Measurements from ENCODE around the gene GNMT. TPM values are rescaled to one million over a fixed set of nuclear protein-coding genes. Genes with fewer than 3 reads are reported as not detected.

Gene GNMT
- total and polyA plus RNA-seq, 2 of the 8 experiments (the other 6 are each of a cell fraction or from before 2014, with no cell fraction given), result 1.8 to 3.4 TPM

DNA sequence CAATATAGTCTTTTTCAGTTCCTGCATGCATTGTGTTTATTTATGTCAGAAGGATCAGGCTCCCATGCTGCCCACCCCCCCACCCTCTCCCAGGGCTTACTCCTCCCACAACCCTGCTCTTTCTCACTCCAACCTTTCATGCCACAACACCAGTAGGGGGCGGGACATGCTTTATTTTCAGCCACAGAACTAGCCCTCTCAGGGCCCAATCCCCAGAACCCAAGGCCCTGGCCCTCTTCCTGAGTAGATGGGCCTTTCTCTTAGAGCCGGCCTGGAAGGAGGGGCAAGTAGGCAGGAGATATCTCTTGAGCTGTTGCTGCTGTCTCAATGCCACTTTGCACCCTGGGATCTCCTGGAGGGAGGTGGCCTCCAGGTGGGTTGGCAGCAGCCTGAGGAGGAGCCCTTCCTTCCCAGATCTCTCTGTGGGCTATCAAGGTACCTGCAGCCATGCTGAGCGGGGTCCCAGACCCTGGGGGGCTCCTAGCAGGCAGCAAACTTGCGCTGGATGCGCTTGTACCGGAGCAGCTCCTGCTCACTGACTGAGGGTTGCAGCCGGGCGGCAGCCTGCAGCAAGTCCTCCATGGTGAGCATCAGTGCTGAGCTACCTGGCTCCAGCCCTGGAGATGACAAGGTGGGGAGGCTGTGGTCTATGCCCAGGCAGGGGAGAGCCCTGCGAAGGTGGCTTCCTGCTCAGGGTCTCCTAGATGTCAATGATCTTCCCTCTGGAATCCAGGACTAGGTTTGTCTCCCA lies 3.5 kb downstream of the GNMT start (continued):
- TF ChIP-seq FOSL1 (IDR thresholded peaks at IDR 0.05; ENCODE audit: insufficient read depth, low read depth, low read length) (no peak), TEAD4 (IDR thresholded peaks at IDR 0.05; ENCODE audit: low read depth, low read length) (no peak), EZH2 (IDR thresholded peaks at IDR 0.05; ENCODE audit: low read depth, low read length, severe bottlenecking) (no peak)

All from H1 (cell line).